ENCODE data around the gene RSL24D1.

The RSL24D1 gene

GRCh38 chr15:55196458-55197361, at the start of gene RSL24D1:
RSL24D1 (minus strand) TSS chr15:55196941; CDS start chr15:55196890, 51 bp downstream.
- peak; percentile 96 for DNase-seq

- DNase-seq, result no peak
Observed at GRCh38 chr15:55245059-55245458, 48.3 kb upstream of the RSL24D1 start.

- DNase-seq, result no peak
Observed at GRCh38 chr15:55241891-55242290, 45.1 kb upstream of the RSL24D1 start.

- DNase-seq, result no peak
Observed at GRCh38 chr15:55241186-55241585, 44.4 kb upstream of the RSL24D1 start.

GRCh38 chr15:55240125-55240760, 43.5 kb upstream of the RSL24D1 start:
- no peak for DNase-seq

- no peak for DNase-seq
Observed at GRCh38 chr15:55239440-55240124, 42.8 kb upstream of the RSL24D1 start.

GRCh38 chr15:55238877-55239276, 42.1 kb upstream of the RSL24D1 start:
- no peak for DNase-seq

- DNase-seq, result no peak
Observed at GRCh38 chr15:55237219-55238130, 40.7 kb upstream of the RSL24D1 start.

GRCh38 chr15:55235546-55236036, 38.9 kb upstream of the RSL24D1 start:
- no peak for DNase-seq

- DNase-seq, result no peak
Observed at GRCh38 chr15:55234800-55235104, 38.0 kb upstream of the RSL24D1 start.

- DNase-seq, result no peak
Observed at GRCh38 chr15:55234104-55234799, 37.5 kb upstream of the RSL24D1 start.

GRCh38 chr15:55231455-55231854, 34.7 kb upstream of the RSL24D1 start:
- DNase-seq, result no peak

GRCh38 chr15:55230953-55231352, 34.2 kb upstream of the RSL24D1 start:
- no peak for DNase-seq

GRCh38 chr15:55230051-55230670, 33.4 kb upstream of the RSL24D1 start:
- no peak for DNase-seq

GRCh38 chr15:55226127-55226526, 29.4 kb upstream of the RSL24D1 start:
- DNase-seq, result no peak

GRCh38 chr15:55224892-55225291, 28.2 kb upstream of the RSL24D1 start:
- DNase-seq, result no peak

- no peak for DNase-seq
Observed at GRCh38 chr15:55222588-55222987, 25.8 kb upstream of the RSL24D1 start.

- DNase-seq, result no peak
Observed at GRCh38 chr15:55221090-55222011, 24.6 kb upstream of the RSL24D1 start.

GRCh38 chr15:55220606-55221005, 23.9 kb upstream of the RSL24D1 start:
- DNase-seq, result no peak

- no peak for DNase-seq
Observed at GRCh38 chr15:55218056-55218455, 21.3 kb upstream of the RSL24D1 start.

Data from retina (tissue), 1 donor.